GM19035 (cell line): ENCODE results near the gene TRIM28.
"Not testable (repeated sequence)": the region's sequence is repeated elsewhere in the genome, so short reads cannot be mapped to it uniquely, and the experiment has no call there.

Experiments used
- ATAC-seq: cut with Tn5 transposase; IDR thresholded peaks from one replicate; pipeline ENCODE4 v1.9.1; 2021; ENCODE audit not compliant: unreplicated experiment

TRIM28 gene

GRCh38 chr19:58543826-58544590 is at the start of gene TRIM28:
TRIM28 (plus strand) TSS chr19:58544064; CDS start chr19:58544758, 694 bp downstream.
- peak; percentile 79 for ATAC-seq

GRCh38 chr19:58497634-58498170 is 46.2 kb upstream of the TRIM28 start:
- ATAC-seq: no peak

- peak; percentile 12 for ATAC-seq
These were observed 45.4 kb upstream of the TRIM28 start for GRCh38 chr19:58498316-58499020.

GRCh38 chr19:58499021-58499927 is 44.6 kb upstream of the TRIM28 start:
- peak; percentile 91 for ATAC-seq

GRCh38 chr19:58500242-58500641 is 43.6 kb upstream of the TRIM28 start:
- ATAC-seq: no peak

GRCh38 chr19:58507602-58508223 is 36.2 kb upstream of the TRIM28 start:
- ATAC-seq: not testable (repeated sequence)

GRCh38 chr19:58509731-58510083 is 34.2 kb upstream of the TRIM28 start:
- no peak for ATAC-seq

GRCh38 chr19:58510084-58510862 is 33.6 kb upstream of the TRIM28 start:
- no peak for ATAC-seq

- ATAC-seq: no peak
These were observed 32.3 kb upstream of the TRIM28 start, which contains the start of gene SLC27A5 for GRCh38 chr19:58511353-58512208. SLC27A5 (minus strand) TSS chr19:58511992; CDS start chr19:58511955, 37 bp downstream.

- ATAC-seq: no peak
These were observed 30.6 kb upstream of the TRIM28 start for GRCh38 chr19:58513213-58513693.

- ATAC-seq: no peak
These were observed 29.9 kb upstream of the TRIM28 start for GRCh38 chr19:58513694-58514563.

GRCh38 chr19:58514564-58515022 is 29.3 kb upstream of the TRIM28 start:
- no peak for ATAC-seq

GRCh38 chr19:58515259-58515658 is 28.6 kb upstream of the TRIM28 start:
- no peak for ATAC-seq

- no peak for ATAC-seq
These were observed 27.5 kb upstream of the TRIM28 start for GRCh38 chr19:58516246-58516836.

GRCh38 chr19:58516964-58517833 is 26.7 kb upstream of the TRIM28 start:
- ATAC-seq: no peak
